GM10248 (cell line): ENCODE results near the gene B3GALT4.

ENCODE experiments used
- CTCF ChIA-PET: fragments of 300-600 bp; sonication (Branson Sonifier 250); formaldehyde crosslinking; extraction: SDS; loops from one replicate; lab custom pipeline; 2021; ENCODE audit warnings: antibody characterized with exemption; lab: Yijun Ruan, JAX
- POLR2A ChIA-PET: fragments of 350-650 bp; sonication (Branson Sonifier 250); formaldehyde crosslinking; extraction: SDS; loops from one replicate; lab custom pipeline; 2020; ENCODE audit warnings: antibody characterized with exemption; lab: Yijun Ruan, JAX
- DNase-seq: peaks from one replicate; pipeline ENCODE4 v3.0.0; 2012; ENCODE audit errors: extremely low spot score
- TF ChIP-seq, protein P1 (sequence below): IDR thresholded peaks from 2 replicates; pipeline ENCODE4 v1.5.1; 2012; ENCODE audit warnings: mild to moderate bottlenecking, low read depth; ENCODE audit errors: extremely low read depth, missing control alignments, control extremely low read depth

The B3GALT4 gene

GRCh38 chr6:33301877-33302276 lies 25.0 kb downstream of the B3GALT4 start:
- DNase-seq: no peak
- TF ChIP-seq, protein P1, sequence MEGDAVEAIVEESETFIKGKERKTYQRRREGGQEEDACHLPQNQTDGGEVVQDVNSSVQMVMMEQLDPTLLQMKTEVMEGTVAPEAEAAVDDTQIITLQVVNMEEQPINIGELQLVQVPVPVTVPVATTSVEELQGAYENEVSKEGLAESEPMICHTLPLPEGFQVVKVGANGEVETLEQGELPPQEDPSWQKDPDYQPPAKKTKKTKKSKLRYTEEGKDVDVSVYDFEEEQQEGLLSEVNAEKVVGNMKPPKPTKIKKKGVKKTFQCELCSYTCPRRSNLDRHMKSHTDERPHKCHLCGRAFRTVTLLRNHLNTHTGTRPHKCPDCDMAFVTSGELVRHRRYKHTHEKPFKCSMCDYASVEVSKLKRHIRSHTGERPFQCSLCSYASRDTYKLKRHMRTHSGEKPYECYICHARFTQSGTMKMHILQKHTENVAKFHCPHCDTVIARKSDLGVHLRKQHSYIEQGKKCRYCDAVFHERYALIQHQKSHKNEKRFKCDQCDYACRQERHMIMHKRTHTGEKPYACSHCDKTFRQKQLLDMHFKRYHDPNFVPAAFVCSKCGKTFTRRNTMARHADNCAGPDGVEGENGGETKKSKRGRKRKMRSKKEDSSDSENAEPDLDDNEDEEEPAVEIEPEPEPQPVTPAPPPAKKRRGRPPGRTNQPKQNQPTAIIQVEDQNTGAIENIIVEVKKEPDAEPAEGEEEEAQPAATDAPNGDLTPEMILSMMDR: no peak
- CTCF ChIA-PET: interaction anchor here (0.7 to 2.1 kb wide), 4 partner anchors 9 to 43 kb away, joined by 3 to 18 read pairs (median 4); partner anchors contain the start of gene TAPBP
- POLR2A ChIA-PET: interaction anchor here (0.7 kb wide), 1 partner anchor 10 kb away, joined by 7 read pairs; no protein-coding TSS in a partner anchor

- TF ChIP-seq, protein P1: no peak
- no peak for DNase-seq
- ChIA-PET POLR2A (no interaction called here), CTCF (interaction anchor here (1.6 kb wide), 1 partner anchor 13 kb away, joined by 6 read pairs; the partner anchor contains the start of gene ZBTB22)
These were observed 27.3 kb downstream of the B3GALT4 start for GRCh38 chr6:33304216-33304615.

GRCh38 chr6:33305052-33305451 lies 28.1 kb downstream of the B3GALT4 start:
- CTCF ChIA-PET: interaction anchor here (1.6 kb wide), 1 partner anchor 13 kb away, joined by 6 read pairs; the partner anchor contains the start of gene ZBTB22
- POLR2A ChIA-PET: no interaction called here
- no peak for DNase-seq
- TF ChIP-seq, protein P1: no peak

GRCh38 chr6:33306356-33306755 lies 29.4 kb downstream of the B3GALT4 start:
- TF ChIP-seq, protein P1: no peak
- POLR2A ChIA-PET: no interaction called here

GRCh38 chr6:33312361-33313104 lies 35.6 kb downstream of the B3GALT4 start:
- TF ChIP-seq, protein P1: peak; percentile 19
- CTCF ChIA-PET: interaction anchor here (0.8 to 2.7 kb wide), 5 partner anchors 9 to 44 kb away, joined by 3 to 18 read pairs (median 4); partner anchors contain the start of gene RGL2
- POLR2A ChIA-PET: interaction anchor here (0.5 to 1.1 kb wide), 3 partner anchors 11 to 103 kb away, joined by 3 to 7 read pairs (median 3); partner anchors contain the start of gene RGL2
- peak; percentile 88 for DNase-seq

More at GRCh38 chr6:33306356-33306755, 29.4 kb downstream of the B3GALT4 start:
- CTCF ChIA-PET: no interaction called here
- DNase-seq: no peak

DNA sequence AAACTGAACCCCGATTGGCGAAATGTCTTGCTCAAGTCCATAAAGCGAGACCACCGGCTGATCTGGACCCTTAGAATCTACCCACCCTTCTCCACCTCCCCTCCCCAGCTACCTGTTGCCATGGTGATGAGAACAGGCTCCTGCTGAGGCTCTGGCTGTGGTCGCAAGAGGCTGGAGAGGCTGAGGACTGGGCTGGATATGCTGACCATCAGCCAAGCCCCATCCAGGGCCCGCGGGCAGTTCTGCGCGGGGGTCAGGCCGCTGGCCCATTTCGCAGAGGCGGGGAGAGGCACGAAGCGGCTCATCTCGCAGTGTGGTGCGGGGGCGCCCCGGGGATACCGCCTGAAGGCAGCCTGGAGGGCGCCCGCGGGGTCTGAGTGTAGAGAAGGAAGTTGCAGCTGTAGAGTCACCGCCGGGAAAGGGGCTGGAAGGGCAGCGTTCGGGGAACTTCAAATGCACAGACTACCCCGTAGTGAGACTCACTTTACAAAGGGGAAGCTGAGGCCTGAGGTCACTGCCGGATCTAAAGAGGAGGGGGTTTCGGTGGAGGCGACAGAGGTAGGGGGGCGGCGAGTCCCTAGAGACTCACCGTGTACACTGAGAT lies 36.3 kb downstream of the B3GALT4 start:
- TF ChIP-seq, protein P1: no peak
- no peak for DNase-seq
- POLR2A ChIA-PET: interaction anchor here (0.5 to 0.8 kb wide), 3 partner anchors 12 to 103 kb away, joined by 3 to 7 read pairs (median 3); partner anchors contain the start of genes RPS18 and VPS52
- CTCF ChIA-PET: interaction anchor here (0.8 to 2.7 kb wide), 3 partner anchors 8 to 14 kb away, joined by 3 to 18 read pairs (median 15); partner anchors contain the start of gene RGL2
